ENCODE measurements around the gene SLC16A4. TPM values are rescaled to one million over a fixed set of nuclear protein-coding genes. Genes with fewer than 3 reads are reported as not detected.
A peak's percentile ranks its signal among the peaks of the same experiment; 100 is the strongest.

SLC16A4 gene
- total RNA-seq, 4 donors from 2014 or later = 8.0 to 16.6 (median 15.1) TPM

DNA sequence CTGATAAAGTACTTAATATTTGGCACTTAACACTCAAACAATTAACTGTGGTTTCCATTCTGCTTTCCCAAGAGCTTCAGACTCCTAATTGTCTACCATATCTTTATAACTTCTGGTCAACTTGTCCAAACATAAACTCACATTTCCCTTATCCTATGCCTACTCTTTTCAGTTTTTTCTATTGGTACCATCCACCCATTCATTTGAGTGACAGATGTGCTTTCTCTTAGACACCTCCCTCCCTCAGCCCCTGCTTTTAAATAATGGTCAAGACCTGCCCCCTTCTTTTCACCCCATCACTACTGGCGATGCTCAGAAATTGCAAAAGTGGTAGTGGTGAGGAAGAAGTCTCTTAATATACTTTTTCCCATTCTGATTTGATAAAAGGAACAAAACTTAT is 5.5 kb downstream of the SLC16A4 start:
- 95 to 98% methylated on average over 1 of the region's 1 CpG for WGBS, 2 donors

DNA sequence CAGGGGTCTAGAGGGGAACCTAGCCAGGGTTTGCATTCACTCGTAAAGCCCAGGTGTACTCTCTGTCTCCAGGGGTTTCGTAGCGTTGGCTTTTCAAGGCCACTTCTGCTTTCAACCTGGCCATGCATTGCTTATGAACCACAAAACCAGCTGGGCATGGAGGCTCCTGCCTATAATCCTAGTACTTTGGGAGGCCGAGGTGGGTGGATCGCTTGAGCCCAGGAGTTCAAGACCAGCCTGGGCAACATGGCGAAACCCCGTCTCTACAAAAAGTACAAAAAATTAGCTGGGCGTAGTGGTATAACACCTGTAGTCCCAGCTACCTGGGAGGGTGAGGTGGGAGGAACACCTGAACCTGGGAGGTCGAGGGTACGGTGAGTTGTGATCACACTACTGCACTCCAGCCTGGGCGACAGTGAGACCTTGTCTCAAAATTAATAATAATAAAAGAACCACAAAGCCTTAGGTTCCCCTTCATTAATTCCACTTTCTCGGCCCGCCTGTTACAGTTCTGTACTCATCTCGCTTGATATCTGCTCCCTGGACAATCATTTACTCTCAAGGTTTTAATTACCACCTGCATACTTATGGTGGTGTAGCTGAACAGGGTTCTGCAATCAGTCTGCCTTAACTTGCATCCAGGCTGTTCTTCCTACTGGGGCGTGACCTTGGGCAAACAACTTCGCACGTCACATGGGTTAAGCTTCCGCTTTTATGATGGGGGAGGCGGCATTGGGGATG is 6.1 kb downstream of the SLC16A4 start:
- no peak overlapping the region for H3K4me3 ChIP-seq
- H3K4me1 ChIP-seq = peaks cover 0 to 32% (median 0%) of the 10 kb centered on the region in 4 donors
- TF ChIP-seq EP300 (IDR thresholded peaks at IDR 0.05) = no peak
- no peak for TF ChIP-seq POLR2A (IDR thresholded peaks at IDR 0.05)
- no peak for TF ChIP-seq CTCF (IDR thresholded peaks at IDR 0.05)
- H3K9me3 ChIP-seq = no peaks in the 10 kb centered on the region
- H3K36me3 ChIP-seq = peaks cover 0 to 5% (median 0%) of the 10 kb centered on the region in 3 donors
- H3K27me3 ChIP-seq = no peaks in the 10 kb centered on the region
- WGBS, 2 donors = 95% methylated on average over 19 of the region's 19 CpGs
- no peak for DNase-seq (ENCODE audit: low spot score in 2 of 2)
- H3K27ac ChIP-seq = peak overlapping the region in 1 of 4 donors; percentile 37

More for the DNA sequence above, 5.5 kb downstream of the SLC16A4 start:
- no peak for TF ChIP-seq CTCF (IDR thresholded peaks at IDR 0.05)
- TF ChIP-seq POLR2A (IDR thresholded peaks at IDR 0.05) = no peak
- no peak for TF ChIP-seq EP300 (IDR thresholded peaks at IDR 0.05)
- H3K27ac ChIP-seq = no peak overlapping the region
- H3K4me1 ChIP-seq = peaks cover 0 to 33% (median 0%) of the 10 kb centered on the region in 4 donors
- H3K4me3 ChIP-seq = no peak overlapping the region
- H3K9me3 ChIP-seq = no peaks in the 10 kb centered on the region
- peaks cover 0 to 5% (median 0%) of the 10 kb centered on the region in 3 donors for H3K36me3 ChIP-seq
- no peak for DNase-seq (ENCODE audit: low spot score in 2 of 2)
- no peaks in the 10 kb centered on the region for H3K27me3 ChIP-seq

GRCh38 chr1:110383251-110383990 is 7.4 kb downstream of the SLC16A4 start:
- Histone ChIP-seq H3K4me1 (peaks cover 0 to 24% (median 2%) of the 10 kb centered on the region in 4 donors), H3K4me3 (no peak overlapping the region), H3K27ac (peak overlapping the region in 2 of 4 donors; percentile 30 to 78), H3K36me3 (peaks cover 0 to 15% (median 0%) of the 10 kb centered on the region in 3 donors), H3K9me3 (no peaks in the 10 kb centered on the region), H3K27me3 (no peaks in the 10 kb centered on the region)
- no peak for DNase-seq (ENCODE audit: low spot score in 2 of 2)
- WGBS, 2 donors = 49 to 65% methylated on average over 5 of the region's 5 CpGs
- TF ChIP-seq CTCF (IDR thresholded peaks at IDR 0.05) = no peak
- TF ChIP-seq EP300 (IDR thresholded peaks at IDR 0.05) = no peak
- TF ChIP-seq POLR2A (IDR thresholded peaks at IDR 0.05) = no peak

GRCh38 chr1:110380672-110381283 is 10.0 kb downstream of the SLC16A4 start:
- Histone ChIP-seq H3K4me1 (peaks cover 0 to 20% (median 2%) of the 10 kb centered on the region in 4 donors), H3K27ac (peak overlapping the region in 3 of 4 donors; percentile 35 to 68 (median 62)), H3K36me3 (peaks cover 0 to 41% (median 5%) of the 10 kb centered on the region in 3 donors), H3K9me3 (no peaks in the 10 kb centered on the region), H3K27me3 (no peaks in the 10 kb centered on the region), H3K4me3 (no peak overlapping the region)
- DNase-seq (ENCODE audit: low spot score in 2 of 2) = no peak
- 64 to 72% methylated on average over 10 of the region's 10 CpGs for WGBS, 2 donors
- TF ChIP-seq POLR2A (IDR thresholded peaks at IDR 0.05) = no peak
- TF ChIP-seq EP300 (IDR thresholded peaks at IDR 0.05) = peak in 1 of 2 donors; percentile 64

DNA sequence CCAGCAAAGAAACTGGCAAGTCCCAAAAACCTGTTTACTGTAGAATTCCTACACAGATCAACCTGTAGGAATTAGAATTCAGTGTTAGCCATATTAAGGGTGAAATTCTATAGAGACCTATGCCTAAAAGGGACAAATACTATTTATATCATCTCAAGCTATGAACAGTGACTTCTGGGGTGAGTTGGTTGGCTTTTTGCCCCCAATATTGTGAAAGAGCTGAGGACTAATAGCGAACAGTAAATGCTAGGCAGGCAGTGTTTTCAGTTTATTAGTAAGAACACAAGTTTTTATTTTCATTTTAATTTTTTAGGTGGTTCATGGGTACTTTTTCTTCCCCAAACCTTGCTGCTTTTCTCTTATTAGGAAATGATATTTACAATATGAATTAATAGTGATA is 15.3 kb downstream of the SLC16A4 start:
- TF ChIP-seq EP300 (IDR thresholded peaks at IDR 0.05) (no peak), CTCF (IDR thresholded peaks at IDR 0.05) (no peak), POLR2A (IDR thresholded peaks at IDR 0.05) (no peak)
- H3K36me3 ChIP-seq = peaks cover 0 to 76% (median 5%) of the 10 kb centered on the region in 3 donors

More for the DNA sequence above, 15.3 kb downstream of the SLC16A4 start:
- Histone ChIP-seq H3K27me3 (no peaks in the 10 kb centered on the region), H3K9me3 (no peaks in the 10 kb centered on the region), H3K4me3 (no peak overlapping the region), H3K27ac (no peak overlapping the region), H3K4me1 (peaks cover 0 to 4% (median 2%) of the 10 kb centered on the region in 4 donors)
- no peak for DNase-seq (ENCODE audit: low spot score in 2 of 2)
- WGBS, 2 donors = 77 to 78% methylated on average over 1 of the region's 1 CpG

Measured in tibial nerve (tissue), 4 donors.